Tibial nerve (tissue), 3 donors: ENCODE results near the gene TAF1A.

Experiments
- CTCF ChIP-seq, 5 experiments: fragments of 200-600 bp in 3 of 5; fragments of 450-650 bp in 2 of 5; sonication (generic) in 3 of 5; IDR thresholded peaks; one replicate each; pipeline ENCODE4 v1.5.1; 2016 to 2019; ENCODE audit warnings: antibody characterized with exemption in 5 of 5, mild to moderate bottlenecking in 3 of 5, moderate library complexity in 2 of 5
- POLR2A ChIP-seq, 2 donors: fragments of 450-650 bp; IDR thresholded peaks; one replicate each; pipeline ENCODE4 v1.6.1; 2017; ENCODE audit warnings: antibody characterized with exemption in 2 of 2, mild to moderate bottlenecking in 2 of 2, moderate library complexity in 2 of 2

GRCh38 chr1:222579316-222579715 lies 10.4 kb downstream of the TAF1A start:
- TF ChIP-seq CTCF (IDR thresholded peaks at IDR 0.05) (no peak), POLR2A (IDR thresholded peaks at IDR 0.05) (no peak)
